H1 (cell line): ENCODE data around the gene DHRS3.

ENCODE experiments used
- BACH1 ChIP-seq: IDR thresholded peaks from 2 replicates; pipeline ENCODE4 v1.6.1; 2012; ENCODE audit warnings: low read length, improper control_type of control experiment
- FOSL1 ChIP-seq: IDR thresholded peaks from 2 replicates; pipeline ENCODE4 v1.6.1; 2011; ENCODE audit warnings: mild to moderate bottlenecking, low read depth, low read length, moderate library complexity; ENCODE audit not compliant: insufficient read depth
- JUN ChIP-seq: IDR thresholded peaks from 2 replicates; pipeline ENCODE4 v1.6.1; 2011; ENCODE audit warnings: low read depth, mild to moderate bottlenecking, improper control_type of control experiment, low read length
- NANOG ChIP-seq: IDR thresholded peaks from 2 replicates; pipeline ENCODE4 v1.6.1; 2011; ENCODE audit warnings: low read length, low read depth, mild to moderate bottlenecking, inconsistent platforms; ENCODE audit not compliant: insufficient read depth, poor library complexity, severe bottlenecking
- POLR2AphosphoS5 ChIP-seq: IDR thresholded peaks from 2 replicates; pipeline ENCODE4 v1.6.1; 2011; ENCODE audit warnings: low read depth, low read length
- RFX5 ChIP-seq: IDR thresholded peaks from 2 replicates; pipeline ENCODE4 v1.6.1; 2011; ENCODE audit warnings: low read depth, low read length, improper control_type of control experiment, borderline replicate concordance
- SIN3A ChIP-seq, 2 experiments: IDR thresholded peaks in 1 of 2; conservative IDR thresholded peaks in 1 of 2; 2 replicates each; pipeline ENCODE4 v1.6.1; 2011 to 2012; ENCODE audit warnings: low read length in 2 of 2, improper control_type of control experiment in 1 of 2, low read depth in 1 of 2, mild to moderate bottlenecking in 1 of 2
- SIX5 ChIP-seq: IDR thresholded peaks from 2 replicates; pipeline ENCODE4 v1.6.1; 2011; ENCODE audit warnings: mild to moderate bottlenecking, low read depth, low read length
- SP1 ChIP-seq: IDR thresholded peaks from 2 replicates; pipeline ENCODE4 v1.6.1; 2011; ENCODE audit warnings: low read depth, low read length
- TAF1 ChIP-seq: IDR thresholded peaks from 2 replicates; pipeline ENCODE4 v1.6.1; 2011; ENCODE audit warnings: mild to moderate bottlenecking, low read depth, low read length
- TCF12 ChIP-seq: IDR thresholded peaks from 2 replicates; pipeline ENCODE4 v1.6.1; 2011; ENCODE audit warnings: low read depth, mild to moderate bottlenecking, low read length
- YY1 ChIP-seq: IDR thresholded peaks from 2 replicates; pipeline ENCODE4 v1.6.1; 2011; ENCODE audit warnings: low read depth, mild to moderate bottlenecking, low read length
- TF ChIP-seq, protein P1 (sequence below), 3 experiments: IDR thresholded peaks; 1 replicate in 2 of 3; 2 replicates in 1 of 3; pipeline versions ENCODE4 v1.5.1 to v1.6.1; 2011; ENCODE audit warnings: low read length in 3 of 3, mild to moderate bottlenecking in 3 of 3, inconsistent platforms in 2 of 3, low read depth in 1 of 3, moderate library complexity in 1 of 3; ENCODE audit not compliant: insufficient read depth in 1 of 3; ENCODE audit errors: control extremely low read depth in 1 of 3

- TF ChIP-seq, protein P1, sequence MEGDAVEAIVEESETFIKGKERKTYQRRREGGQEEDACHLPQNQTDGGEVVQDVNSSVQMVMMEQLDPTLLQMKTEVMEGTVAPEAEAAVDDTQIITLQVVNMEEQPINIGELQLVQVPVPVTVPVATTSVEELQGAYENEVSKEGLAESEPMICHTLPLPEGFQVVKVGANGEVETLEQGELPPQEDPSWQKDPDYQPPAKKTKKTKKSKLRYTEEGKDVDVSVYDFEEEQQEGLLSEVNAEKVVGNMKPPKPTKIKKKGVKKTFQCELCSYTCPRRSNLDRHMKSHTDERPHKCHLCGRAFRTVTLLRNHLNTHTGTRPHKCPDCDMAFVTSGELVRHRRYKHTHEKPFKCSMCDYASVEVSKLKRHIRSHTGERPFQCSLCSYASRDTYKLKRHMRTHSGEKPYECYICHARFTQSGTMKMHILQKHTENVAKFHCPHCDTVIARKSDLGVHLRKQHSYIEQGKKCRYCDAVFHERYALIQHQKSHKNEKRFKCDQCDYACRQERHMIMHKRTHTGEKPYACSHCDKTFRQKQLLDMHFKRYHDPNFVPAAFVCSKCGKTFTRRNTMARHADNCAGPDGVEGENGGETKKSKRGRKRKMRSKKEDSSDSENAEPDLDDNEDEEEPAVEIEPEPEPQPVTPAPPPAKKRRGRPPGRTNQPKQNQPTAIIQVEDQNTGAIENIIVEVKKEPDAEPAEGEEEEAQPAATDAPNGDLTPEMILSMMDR (IDR thresholded peaks at IDR 0.05; ENCODE audit: control extremely low read depth in 1 of 3, insufficient read depth in 1 of 3, low read depth in 1 of 3, low read length in 3 of 3), result no peak
- no peak for TF ChIP-seq JUN
- no peak for TF ChIP-seq SIN3A (conservative IDR thresholded peaks at IDR 0.05 in 1 of 2, IDR thresholded peaks at IDR 0.05 in 1 of 2; ENCODE audit: low read depth in 1 of 2, low read length in 2 of 2)
- TF ChIP-seq RFX5, result no peak
- TF ChIP-seq YY1, result no peak
- TF ChIP-seq NANOG, result no peak
- no peak for TF ChIP-seq TCF12
- no peak for TF ChIP-seq SP1
- no peak for TF ChIP-seq FOSL1
- no peak for TF ChIP-seq BACH1
- no peak for TF ChIP-seq POLR2AphosphoS5
- no peak for TF ChIP-seq TAF1
- no peak for TF ChIP-seq SIX5
Measured at GRCh38 chr1:12610941-12611340, 7.1 kb downstream of the DHRS3 start.
